Caco-2 (cell line): ENCODE measurements around the gene STRBP. TPM values are rescaled to one million over a fixed set of nuclear protein-coding genes. Genes with fewer than 3 reads are reported as not detected.

Experiments
- BruUV-seq: library from RNA; stranded (reverse); fragments of 400-500 nt; replicated peaks from 2 replicates; lab custom pipeline; 2021; lab: Mats Ljungman, UMichigan
- CTCF ChIA-PET: fragments of 300-600 bp; sonication (Branson Sonifier 250); formaldehyde crosslinking; loops from one replicate; lab custom pipeline; 2022; ENCODE audit warnings: antibody characterized with exemption; lab: Charles Lee
- POLR2A ChIA-PET: fragments of 300-600 bp; sonication (Branson Sonifier 250); formaldehyde crosslinking; loops from one replicate; lab custom pipeline; 2022; ENCODE audit warnings: antibody characterized with exemption; lab: Charles Lee
- DNase-seq, 2 experiments: peaks; one replicate each; pipeline versions ENCODE4 v3.0.0 to v3.0.0-alpha.2; 2020 to 2022
- H3K27me3 ChIP-seq: replicated peaks from 2 replicates; pipeline ENCODE4 v1.6.0; 2011; ENCODE audit warnings: low read length; ENCODE audit not compliant: control insufficient read depth, insufficient read depth
- H3K36me3 ChIP-seq: 2 replicates; pipeline ENCODE4 v1.5.1; 2011; ENCODE audit warnings: low read length; ENCODE audit not compliant: control insufficient read depth, insufficient read depth
- H3K4me1 ChIP-seq: fragments of 250-450 bp; sonication (Bioruptor Pico); 2 replicates; pipeline ENCODE4 v1.5.1; 2020; ENCODE audit warnings: mild to moderate bottlenecking
- H3K4me3 ChIP-seq: 2 replicates; pipeline ENCODE4 v1.5.1; 2011; ENCODE audit warnings: low read depth, mild to moderate bottlenecking, control low read depth, low read length
- H3K9me3 ChIP-seq: fragments of 250-450 bp; sonication (Bioruptor Pico); 2 replicates; pipeline ENCODE4 v1.5.1; 2020; ENCODE audit warnings: mild to moderate bottlenecking, moderate library complexity
- H3K27ac Mint-ChIP-seq: one replicate; pipeline ENCODE4 v1.8.0; 2022; ENCODE audit warnings: mixed read lengths; ENCODE audit not compliant: unreplicated experiment
- H3K27me3 Mint-ChIP-seq: one replicate; pipeline ENCODE4 v1.8.0; 2022; ENCODE audit warnings: mixed read lengths; ENCODE audit not compliant: insufficient read depth, unreplicated experiment
- H3K36me3 Mint-ChIP-seq: one replicate; pipeline ENCODE4 v1.8.0; 2022; ENCODE audit warnings: mild to moderate bottlenecking, mixed read lengths; ENCODE audit not compliant: insufficient read depth, unreplicated experiment
- H3K4me1 Mint-ChIP-seq: one replicate; pipeline ENCODE4 v1.8.0; 2022; ENCODE audit warnings: low read depth, mixed read lengths; ENCODE audit not compliant: unreplicated experiment
- H3K4me3 Mint-ChIP-seq: one replicate; pipeline ENCODE4 v1.8.0; 2022; ENCODE audit warnings: mild to moderate bottlenecking, moderate library complexity, mixed read lengths; ENCODE audit not compliant: unreplicated experiment
- H3K9me3 Mint-ChIP-seq: one replicate; pipeline ENCODE4 v1.8.0; 2022; ENCODE audit warnings: mixed read lengths; ENCODE audit not compliant: unreplicated experiment
- CTCF ChIP-seq, 2 experiments: fragments of 200-600 bp in 1 of 2; IDR thresholded peaks; 1 replicate in 1 of 2; 2 replicates in 1 of 2; pipeline versions ENCODE4 v1.5.1 to v1.8.0; 2011 to 2022; ENCODE audit warnings: antibody characterized with exemption in 1 of 2, control low read depth in 1 of 2, inconsistent platforms in 1 of 2, low read depth in 1 of 2, low read length in 1 of 2, mild to moderate bottlenecking in 1 of 2, moderate library complexity in 1 of 2; ENCODE audit not compliant: insufficient read depth in 1 of 2, severe bottlenecking in 1 of 2, unreplicated experiment in 1 of 2
- intact Hi-C: fragments of 100-400 bp; cut with micrococcal nuclease; formaldehyde crosslinking; loops from one replicate; pipeline ENCODE4 v1.10.0; 2022; ENCODE audit not compliant: unreplicated experiment
- total RNA-seq: library from RNA; stranded (reverse); gene quantifications from 2 replicates; pipeline ENCODE4 v1.2.3, GENCODE V29; 2022

The STRBP gene
- total RNA-seq, 1 experiment from 2014 or later, result 43.5 TPM

GRCh38 chr9:123311250-123311752 is 42.9 kb upstream of the STRBP start:
- Mint-ChIP-seq H3K4me3 (no peak overlapping the region), H3K36me3 (no peaks in the 10 kb centered on the region), H3K27ac (no peak overlapping the region), H3K4me1 (peaks cover 7% of the 10 kb centered on the region), H3K9me3 (no peaks in the 10 kb centered on the region), H3K27me3 (peaks cover 3% of the 10 kb centered on the region)
- no peaks in the 10 kb centered on the region for H3K27me3 ChIP-seq
- TF ChIP-seq CTCF (IDR thresholded peaks at IDR 0.05; ENCODE audit: insufficient read depth in 1 of 2, low read depth in 1 of 2, low read length in 1 of 2, severe bottlenecking in 1 of 2, unreplicated experiment in 1 of 2), result no peak
- DNase-seq, result no peak
- no peaks in the 10 kb centered on the region for H3K9me3 ChIP-seq
- ChIA-PET POLR2A (no interaction called here), CTCF (no interaction called here)
- intact Hi-C loops, result no loop called here
- no TSS peak for BruUV-seq
- no peaks in the 10 kb centered on the region for H3K36me3 ChIP-seq
- no peak overlapping the region for H3K4me3 ChIP-seq
- H3K4me1 ChIP-seq, result no peaks in the 10 kb centered on the region

GRCh38 chr9:123310551-123311249 is 42.3 kb upstream of the STRBP start:
- no peak for TF ChIP-seq CTCF (IDR thresholded peaks at IDR 0.05; ENCODE audit: insufficient read depth in 1 of 2, low read depth in 1 of 2, low read length in 1 of 2, severe bottlenecking in 1 of 2, unreplicated experiment in 1 of 2)
- peaks cover 7% of the 10 kb centered on the region for H3K4me1 Mint-ChIP-seq
- H3K4me3 Mint-ChIP-seq, result no peak overlapping the region
- Histone ChIP-seq H3K9me3 (no peaks in the 10 kb centered on the region), H3K4me1 (no peaks in the 10 kb centered on the region), H3K36me3 (no peaks in the 10 kb centered on the region), H3K4me3 (no peak overlapping the region), H3K27me3 (no peaks in the 10 kb centered on the region)
- ChIA-PET POLR2A (interaction anchor here (0.7 kb wide), 1 partner anchor 173 kb away, joined by 5 read pairs; no protein-coding TSS in a partner anchor), CTCF (interaction anchor here (0.6 kb wide), 1 partner anchor 816 kb away, joined by 3 read pairs; no protein-coding TSS in a partner anchor)
- no peaks in the 10 kb centered on the region for H3K9me3 Mint-ChIP-seq
- no peak for DNase-seq
- BruUV-seq, result no TSS peak
- intact Hi-C loops, result no loop called here
- peaks cover 3% of the 10 kb centered on the region for H3K27me3 Mint-ChIP-seq
- no peak overlapping the region for H3K27ac Mint-ChIP-seq
- no peaks in the 10 kb centered on the region for H3K36me3 Mint-ChIP-seq

- Histone ChIP-seq H3K27me3 (no peaks in the 10 kb centered on the region), H3K4me3 (no peak overlapping the region), H3K4me1 (peaks cover 6% of the 10 kb centered on the region; the same call in 1 of the 2 replicates), H3K36me3 (no peaks in the 10 kb centered on the region), H3K9me3 (no peaks in the 10 kb centered on the region)
- Mint-ChIP-seq H3K4me1 (peaks cover 13% of the 10 kb centered on the region), H3K27me3 (peaks cover 3% of the 10 kb centered on the region), H3K9me3 (no peaks in the 10 kb centered on the region), H3K36me3 (no peaks in the 10 kb centered on the region), H3K27ac (no peak overlapping the region), H3K4me3 (no peak overlapping the region)
- POLR2A ChIA-PET, result no interaction called here
- intact Hi-C loops, result no loop called here
- BruUV-seq, result no TSS peak
- TF ChIP-seq CTCF (IDR thresholded peaks at IDR 0.05; ENCODE audit: insufficient read depth in 1 of 2, low read depth in 1 of 2, low read length in 1 of 2, severe bottlenecking in 1 of 2, unreplicated experiment in 1 of 2), result no peak
- DNase-seq, result no peak
- CTCF ChIA-PET, result no interaction called here
These were observed 41.2 kb upstream of the STRBP start for GRCh38 chr9:123309611-123310010.
